T-helper 1 cell treated with Interleukin-12 subunit alpha and Interleukin-12 subunit beta and Interleukin-4 antibody, amounts not matched to agents 30 μg/mL and 1 μg/mL, for 36 hours (primary cell): ENCODE measurements around the gene MAP3K5.
"Not testable (repeated sequence)": the region's sequence is repeated elsewhere in the genome, so short reads cannot be mapped to it uniquely, and the experiment has no call there.

Source experiments
- H3K27ac Mint-ChIP-seq: one replicate; pipeline ENCODE4 v1.8.0; 2021; ENCODE audit warnings: mild to moderate bottlenecking, mixed read lengths
- H3K27me3 Mint-ChIP-seq: one replicate; pipeline ENCODE4 v1.8.0; 2021; ENCODE audit warnings: low read depth, mixed read lengths
- H3K36me3 Mint-ChIP-seq: one replicate; pipeline ENCODE4 v1.8.0; 2021; ENCODE audit warnings: low read depth, mixed read lengths
- H3K4me1 Mint-ChIP-seq: one replicate; pipeline ENCODE4 v1.8.0; 2021; ENCODE audit warnings: low read depth, mixed read lengths
- H3K4me3 Mint-ChIP-seq: one replicate; pipeline ENCODE4 v1.8.0; 2021; ENCODE audit warnings: mild to moderate bottlenecking, moderate library complexity, mixed read lengths
- H3K9me3 Mint-ChIP-seq: one replicate; pipeline ENCODE4 v1.8.0; 2021; ENCODE audit warnings: mixed read lengths

The MAP3K5 gene

DNA sequence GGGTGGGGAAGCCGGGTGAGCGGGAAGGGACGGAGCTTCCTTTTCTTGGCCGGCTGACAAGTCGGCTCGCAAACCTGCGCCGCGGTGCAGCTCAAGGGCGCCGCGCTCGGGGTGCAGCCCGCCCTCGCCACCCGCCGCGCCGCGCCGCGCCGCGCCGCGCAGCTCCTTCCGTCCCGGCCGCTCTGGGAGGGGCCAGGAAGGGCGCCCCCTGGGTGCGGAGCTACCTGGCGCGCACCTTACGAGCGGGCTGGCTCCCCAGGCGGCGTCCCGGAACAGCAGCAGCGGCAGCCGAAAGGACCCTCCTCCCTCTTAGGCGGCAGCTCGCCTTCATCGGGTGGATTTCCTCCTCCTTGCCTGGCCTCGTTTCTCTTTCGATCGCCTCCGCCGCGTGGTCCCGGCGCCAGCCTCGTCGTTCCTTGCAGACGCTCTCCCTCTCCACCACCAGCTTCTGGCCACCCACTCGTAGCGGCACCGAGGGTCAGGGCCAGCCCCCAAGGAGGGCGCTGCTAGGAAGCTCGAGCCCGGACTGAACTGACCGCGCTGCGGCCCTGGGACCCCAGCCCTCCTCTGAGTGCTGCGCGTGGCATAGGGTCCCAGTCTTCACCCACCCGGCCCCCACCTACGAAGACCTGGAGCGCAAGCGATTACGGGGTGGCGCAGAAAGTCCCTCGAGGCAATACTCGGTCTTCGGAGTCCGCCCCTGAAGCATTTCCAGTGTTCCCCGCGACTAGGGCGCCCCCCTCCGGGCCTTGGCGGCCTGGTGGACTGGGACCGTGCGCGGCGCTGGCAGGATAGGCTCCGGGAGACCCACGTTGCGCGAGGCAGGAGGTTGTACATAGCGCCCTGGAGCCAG lies at the start of gene MAP3K5:
Gene MAP3K5, minus strand, starts transcription at position 68 of the 853 bp plus-strand sequence. CDS start 320 bp downstream, outside the sequence.
- Mint-ChIP-seq H3K9me3 (no peaks in the 10 kb centered on the region), H3K36me3 (peaks cover 18% of the 10 kb centered on the region), H3K4me1 (peaks cover 28% of the 10 kb centered on the region), H3K27me3 (peaks cover 4% of the 10 kb centered on the region), H3K4me3 (peak within 1 kb of the TSS; percentile 99), H3K27ac (peak within 1 kb of the TSS; percentile 98)

DNA sequence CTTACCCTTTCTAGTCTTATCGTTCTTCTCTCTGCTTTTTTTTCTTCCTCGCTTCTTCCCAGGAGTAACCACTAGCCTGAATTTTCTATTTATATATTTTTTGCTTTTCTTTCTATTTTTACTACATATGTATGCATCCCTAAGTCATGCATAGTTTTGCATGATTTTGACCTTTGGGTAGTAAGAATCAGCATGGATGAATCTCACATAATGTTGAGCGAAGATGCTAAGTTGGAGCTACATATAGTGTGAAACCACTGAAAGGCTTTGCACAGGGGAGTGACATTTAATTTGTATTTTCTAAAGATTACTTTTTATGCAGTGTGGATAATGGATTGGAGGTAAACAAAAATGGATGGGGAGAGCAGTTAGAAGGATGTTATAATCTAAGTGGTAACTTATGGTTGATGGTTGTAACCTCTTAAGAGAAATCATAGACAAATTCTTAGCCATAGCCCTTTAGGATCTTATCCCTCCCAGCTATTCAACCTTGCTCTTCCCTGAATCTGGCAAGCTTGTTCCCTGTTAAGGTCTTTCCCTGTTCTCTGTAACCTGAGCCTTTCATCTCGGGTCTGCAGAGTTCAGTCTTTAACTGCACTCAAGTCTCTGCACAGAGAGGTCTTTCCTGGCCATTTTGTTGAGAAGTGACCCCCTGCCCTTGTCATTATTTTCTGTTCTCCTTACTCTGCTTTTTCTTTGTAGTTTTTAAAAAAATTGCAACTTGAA lies 48.2 kb upstream of the MAP3K5 start:
- no peaks in the 10 kb centered on the region for H3K9me3 Mint-ChIP-seq
- H3K27ac Mint-ChIP-seq, result no peak overlapping the region
- no peak overlapping the region for H3K4me3 Mint-ChIP-seq
- no peaks in the 10 kb centered on the region for H3K27me3 Mint-ChIP-seq
- H3K4me1 Mint-ChIP-seq, result no peaks in the 10 kb centered on the region
- H3K36me3 Mint-ChIP-seq, result no peaks in the 10 kb centered on the region

GRCh38 chr6:136831873-136832562 lies 39.7 kb upstream of the MAP3K5 start:
- H3K9me3 Mint-ChIP-seq, result peaks cover 30% of the 10 kb centered on the region
- H3K36me3 Mint-ChIP-seq, result peaks cover 45% of the 10 kb centered on the region
- H3K27ac Mint-ChIP-seq, result no peak overlapping the region
- H3K4me3 Mint-ChIP-seq, result no peak overlapping the region
- H3K27me3 Mint-ChIP-seq, result no peaks in the 10 kb centered on the region
- H3K4me1 Mint-ChIP-seq, result no peaks in the 10 kb centered on the region

DNA sequence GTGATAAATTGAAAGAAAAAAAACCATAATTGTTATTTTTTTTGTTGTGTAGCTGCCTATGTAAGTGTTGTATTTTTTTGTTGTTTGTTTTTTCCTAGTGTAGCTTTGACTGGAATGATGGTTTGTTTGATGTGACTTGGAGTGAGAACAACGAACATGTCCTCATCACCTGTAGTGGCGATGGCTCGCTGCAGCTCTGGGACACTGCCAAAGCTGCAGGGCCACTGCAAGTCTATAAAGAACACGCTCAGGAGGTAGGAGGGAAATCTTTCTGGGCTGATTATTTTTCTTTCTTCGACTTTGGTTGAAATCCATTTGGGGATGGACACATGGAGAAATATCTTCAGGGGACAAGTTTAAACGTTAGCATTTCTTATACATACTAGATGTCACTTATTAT lies 33.9 kb upstream of the MAP3K5 start:
- no peaks in the 10 kb centered on the region for H3K27me3 Mint-ChIP-seq
- H3K9me3 Mint-ChIP-seq, result peaks cover 9% of the 10 kb centered on the region
- H3K36me3 Mint-ChIP-seq, result peaks cover 31% of the 10 kb centered on the region
- no peak overlapping the region for H3K4me3 Mint-ChIP-seq
- peaks cover 14% of the 10 kb centered on the region for H3K4me1 Mint-ChIP-seq
- no peak overlapping the region for H3K27ac Mint-ChIP-seq

DNA sequence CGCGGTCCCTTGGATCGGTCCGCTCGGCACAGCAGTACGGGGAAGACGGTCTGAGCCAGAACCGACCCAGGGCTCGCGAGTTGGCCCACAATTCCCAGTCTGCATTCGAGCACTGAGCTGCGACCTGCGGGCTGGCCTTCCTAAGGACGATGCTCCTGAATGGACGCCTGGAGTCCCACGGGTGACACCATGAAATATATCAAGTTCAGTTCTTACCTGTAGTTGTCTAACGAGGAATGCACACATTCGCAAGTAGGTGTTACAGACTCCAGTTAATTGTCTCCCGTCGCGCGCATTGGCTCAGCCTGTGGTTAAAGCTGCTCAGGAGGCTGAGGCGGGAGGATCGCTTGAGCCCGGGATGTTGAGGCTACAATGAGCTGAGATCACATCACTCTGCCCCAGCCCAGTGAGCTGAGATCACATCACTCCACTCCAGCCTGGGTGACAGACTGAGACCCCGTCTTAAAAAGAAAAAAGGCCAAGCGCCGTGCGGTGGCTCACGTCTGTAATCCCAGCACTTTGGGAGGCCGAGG lies 30.9 kb upstream of the MAP3K5 start:
- Mint-ChIP-seq H3K9me3 (no peaks in the 10 kb centered on the region), H3K4me3 (peak overlapping the region; percentile 90), H3K27ac (peak overlapping the region; percentile 73), H3K4me1 (peaks cover 15% of the 10 kb centered on the region), H3K27me3 (no peaks in the 10 kb centered on the region), H3K36me3 (peaks cover 15% of the 10 kb centered on the region)

- peaks cover 1% of the 10 kb centered on the region for H3K27me3 Mint-ChIP-seq
- H3K36me3 Mint-ChIP-seq, result peaks cover 15% of the 10 kb centered on the region
- H3K4me1 Mint-ChIP-seq, result peaks cover 15% of the 10 kb centered on the region
- H3K4me3 Mint-ChIP-seq, result peak within 1 kb of the TSS; percentile 96
- H3K27ac Mint-ChIP-seq, result peak within 1 kb of the TSS; percentile 93
- H3K9me3 Mint-ChIP-seq, result no peaks in the 10 kb centered on the region
These were observed 30.3 kb upstream of the MAP3K5 start, which contains the start of gene PEX7 for GRCh38 chr6:136822376-136823127. Gene PEX7, plus strand, starts transcription at chr6:136822592. Its CDS starts 74 bp downstream, at chr6:136822666.

DNA sequence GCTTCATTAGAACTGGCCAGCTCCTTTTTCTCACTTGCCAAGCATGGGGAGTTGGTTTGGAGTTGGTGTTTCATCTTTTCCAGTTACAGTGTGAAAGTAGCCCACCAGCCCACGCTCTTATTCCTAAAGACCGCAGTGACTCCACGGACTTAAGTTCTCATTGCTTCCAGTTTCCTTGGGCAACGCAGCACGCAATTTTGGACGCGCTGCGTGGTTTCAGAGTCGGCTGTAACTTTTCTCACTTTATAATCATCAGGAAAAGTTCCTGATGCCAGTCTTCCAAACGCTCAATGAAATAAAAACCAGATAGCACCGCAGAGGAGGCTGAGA lies 29.7 kb upstream of the MAP3K5 start:
- H3K4me1 Mint-ChIP-seq, result peaks cover 15% of the 10 kb centered on the region
- H3K27ac Mint-ChIP-seq, result peak overlapping the region; percentile 93
- peaks cover 12% of the 10 kb centered on the region for H3K36me3 Mint-ChIP-seq
- H3K4me3 Mint-ChIP-seq, result peak overlapping the region; percentile 96
- no peaks in the 10 kb centered on the region for H3K9me3 Mint-ChIP-seq
- H3K27me3 Mint-ChIP-seq, result peaks cover 7% of the 10 kb centered on the region

- no peak overlapping the region for H3K4me3 Mint-ChIP-seq
- no peak overlapping the region for H3K27ac Mint-ChIP-seq
- H3K9me3 Mint-ChIP-seq, result peaks cover 2% of the 10 kb centered on the region
- H3K4me1 Mint-ChIP-seq, result peaks cover 14% of the 10 kb centered on the region
- peaks cover 14% of the 10 kb centered on the region for H3K27me3 Mint-ChIP-seq
- peaks cover 1% of the 10 kb centered on the region for H3K36me3 Mint-ChIP-seq
These were observed 28.3 kb upstream of the MAP3K5 start for GRCh38 chr6:136820561-136820960.

DNA sequence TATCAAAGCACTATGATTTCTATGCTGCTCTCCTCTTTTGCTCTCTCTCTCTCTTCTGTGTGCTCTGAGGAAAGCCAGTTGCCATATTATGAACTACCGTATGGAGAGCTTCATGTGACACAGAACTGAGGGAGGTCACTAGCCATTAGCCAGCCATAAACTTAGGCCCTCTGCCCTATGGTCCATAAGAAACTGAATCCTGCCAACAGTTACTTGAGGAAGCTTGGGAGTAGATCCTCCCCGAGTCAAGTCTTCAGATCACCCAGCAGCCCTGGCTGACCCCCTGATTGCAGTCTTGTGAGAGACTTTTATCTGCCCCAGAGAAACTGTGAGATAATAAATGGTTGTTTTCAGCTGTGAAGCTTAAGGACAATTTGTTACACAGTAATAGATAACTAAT lies 24.4 kb upstream of the MAP3K5 start:
- H3K9me3 Mint-ChIP-seq, result peaks cover 4% of the 10 kb centered on the region
- H3K27me3 Mint-ChIP-seq, result peaks cover 18% of the 10 kb centered on the region
- H3K4me1 Mint-ChIP-seq, result peaks cover 6% of the 10 kb centered on the region
- no peaks in the 10 kb centered on the region for H3K36me3 Mint-ChIP-seq
- no peak overlapping the region for H3K4me3 Mint-ChIP-seq
- H3K27ac Mint-ChIP-seq, result no peak overlapping the region

DNA sequence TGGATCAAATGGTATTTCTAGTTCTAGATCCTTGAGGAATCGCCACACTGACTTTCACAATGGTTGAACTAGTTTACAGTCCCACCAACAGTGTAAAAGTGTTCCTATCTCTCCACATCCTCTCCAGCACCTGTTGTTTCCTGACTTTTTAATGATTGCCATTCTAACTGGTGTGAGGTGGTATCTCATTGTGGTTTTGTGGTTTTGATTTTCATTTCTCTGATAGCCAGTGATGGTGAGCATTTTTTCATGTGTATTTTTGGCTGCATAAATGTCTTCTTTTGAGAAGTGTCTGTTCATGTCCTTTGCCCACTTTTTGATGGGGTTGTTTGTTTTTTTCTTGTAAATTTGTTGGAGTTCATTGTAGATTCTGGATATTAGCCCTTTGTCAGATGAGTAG lies 23.3 kb upstream of the MAP3K5 start:
- not testable (repeated sequence) for H3K4me3 Mint-ChIP-seq

GRCh38 chr6:136812174-136812573 lies 19.9 kb upstream of the MAP3K5 start:
- Mint-ChIP-seq H3K27me3 (peaks cover 13% of the 10 kb centered on the region), H3K27ac (no peak overlapping the region), H3K4me3 (no peak overlapping the region), H3K36me3 (no peaks in the 10 kb centered on the region), H3K9me3 (peaks cover 4% of the 10 kb centered on the region), H3K4me1 (no peaks in the 10 kb centered on the region)

More for the DNA sequence above, 23.3 kb upstream of the MAP3K5 start:
- not testable (repeated sequence) for H3K4me1 Mint-ChIP-seq, H3K36me3 Mint-ChIP-seq, H3K9me3 Mint-ChIP-seq, H3K27ac Mint-ChIP-seq
- peaks cover 18% of the 10 kb centered on the region for H3K27me3 Mint-ChIP-seq

DNA sequence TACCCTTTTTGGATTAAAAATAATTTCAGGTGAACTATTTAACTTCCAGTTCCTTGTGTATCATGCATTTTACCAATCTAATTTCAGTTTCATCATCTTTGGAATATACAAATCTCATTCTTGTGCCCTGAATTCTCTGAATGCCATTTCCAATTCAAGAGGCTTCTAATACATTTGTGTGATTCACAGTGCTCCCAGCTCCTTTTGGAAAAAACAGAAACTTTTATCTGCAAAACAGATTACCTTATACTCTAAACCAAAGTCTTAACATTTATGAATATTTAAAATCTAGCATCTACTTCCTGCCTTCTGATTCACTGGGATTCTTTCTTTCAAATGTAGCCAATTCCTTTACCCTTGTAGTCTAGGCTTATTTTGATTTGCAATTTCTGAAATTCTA lies 19.0 kb upstream of the MAP3K5 start:
- H3K27ac Mint-ChIP-seq, result no peak overlapping the region
- peaks cover 4% of the 10 kb centered on the region for H3K9me3 Mint-ChIP-seq
- no peaks in the 10 kb centered on the region for H3K4me1 Mint-ChIP-seq
- H3K36me3 Mint-ChIP-seq, result no peaks in the 10 kb centered on the region
- no peak overlapping the region for H3K4me3 Mint-ChIP-seq
- peaks cover 7% of the 10 kb centered on the region for H3K27me3 Mint-ChIP-seq

DNA sequence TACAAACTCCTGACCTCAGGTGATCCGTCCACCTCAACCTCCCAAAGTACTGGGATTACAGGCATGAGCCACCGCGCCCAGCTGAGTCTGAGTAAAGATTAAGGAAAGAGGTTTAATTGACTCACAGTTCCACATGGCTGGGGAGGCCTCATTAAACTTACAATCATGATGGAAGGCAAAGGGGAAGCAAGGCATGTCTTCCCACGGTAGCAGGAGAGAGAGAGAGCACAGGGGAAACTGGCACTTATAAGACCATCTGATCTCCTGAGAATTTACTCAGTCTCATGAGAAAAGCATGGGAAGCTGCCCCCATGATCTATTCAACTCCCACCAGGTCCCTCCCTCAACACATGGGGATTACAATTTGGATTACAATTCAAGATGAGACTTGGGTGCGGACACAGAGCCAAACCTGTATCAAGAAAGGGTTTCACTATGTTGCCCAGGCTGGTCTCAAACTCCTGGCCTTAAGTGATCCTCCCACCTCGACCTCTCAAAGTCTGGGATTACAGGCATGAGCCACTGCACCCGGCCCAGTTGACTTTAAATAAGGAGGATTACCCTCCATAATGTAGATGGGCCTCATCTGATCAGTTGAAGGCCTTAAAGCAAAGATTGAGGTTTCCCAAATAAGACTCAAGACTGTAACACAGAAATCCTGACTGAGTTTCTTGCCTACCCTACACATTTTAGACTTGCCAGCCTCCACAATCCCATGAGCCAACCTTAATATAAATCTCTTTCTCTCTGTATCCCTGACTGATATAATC lies 17.0 kb upstream of the MAP3K5 start:
- Mint-ChIP-seq H3K27me3 (peaks cover 7% of the 10 kb centered on the region), H3K36me3 (no peaks in the 10 kb centered on the region), H3K27ac (no peak overlapping the region), H3K4me3 (no peak overlapping the region), H3K4me1 (no peaks in the 10 kb centered on the region), H3K9me3 (no peaks in the 10 kb centered on the region)
